Measurements from ENCODE around the gene LOXHD1.

- no peak for TF ChIP-seq POLR2A (IDR thresholded peaks at IDR 0.05)
- no peak for TF ChIP-seq CTCF (IDR thresholded peaks at IDR 0.05)
Measured at GRCh38 chr18:46630991-46631390, 26.0 kb downstream of the LOXHD1 start.
